Parathyroid adenoma (tissue), 2 donors: ENCODE data around the gene XYLT1.

Experiments used
- H2AFZ ChIP-seq: fragments of 300-600 bp; sonication (generic); one replicate; pipeline ENCODE4 v1.7.0; 2017; ENCODE audit warnings: antibody characterized with exemption, mild to moderate bottlenecking
- H3K27ac ChIP-seq: fragments of 300-600 bp; sonication (generic); one replicate; pipeline ENCODE4 v1.7.0; 2017
- H3K27me3 ChIP-seq: fragments of 300-600 bp; sonication (generic); one replicate; pipeline ENCODE4 v1.7.0; 2017; ENCODE audit warnings: low read length; ENCODE audit not compliant: control insufficient read depth, insufficient read depth
- H3K36me3 ChIP-seq: fragments of 300-600 bp; sonication (generic); one replicate; pipeline ENCODE4 v1.7.0; 2017; ENCODE audit warnings: low read length; ENCODE audit not compliant: control insufficient read depth, insufficient read depth
- H3K4me1 ChIP-seq: fragments of 300-600 bp; sonication (generic); one replicate; pipeline ENCODE4 v1.7.0; 2017; ENCODE audit warnings: control low read depth
- H3K4me2 ChIP-seq: fragments of 300-600 bp; sonication (generic); one replicate; pipeline ENCODE4 v1.7.0; 2017; ENCODE audit warnings: low read length
- H3K4me3 ChIP-seq: fragments of 300-600 bp; sonication (generic); one replicate; pipeline ENCODE4 v1.7.0; 2017; ENCODE audit warnings: low read depth, low read length
- H3K79me2 ChIP-seq: fragments of 300-600 bp; sonication (generic); one replicate; pipeline ENCODE4 v1.7.0; 2017; ENCODE audit warnings: control low read depth
- H3K9ac ChIP-seq: fragments of 300-600 bp; sonication (generic); one replicate; pipeline ENCODE4 v1.7.0; 2017; ENCODE audit warnings: mild to moderate bottlenecking
- H3K9me3 ChIP-seq: fragments of 300-600 bp; sonication (generic); one replicate; pipeline ENCODE4 v1.7.0; 2017; ENCODE audit warnings: low read length; ENCODE audit not compliant: control insufficient read depth
- CTCF ChIP-seq: fragments of 300-600 bp; sonication (generic); IDR thresholded peaks from one replicate; pipeline ENCODE4 v1.7.0; 2017; ENCODE audit warnings: antibody characterized with exemption, mild to moderate bottlenecking
- donor health status: primary hyperparathyroidism.

XYLT1 gene

GRCh38 chr16:17272716-17273115, 198.0 kb downstream of the XYLT1 start:
- Histone ChIP-seq H3K9ac (no peak overlapping the region), H3K79me2 (no peaks in the 10 kb centered on the region), H3K27me3 (no peaks in the 10 kb centered on the region), H3K4me1 (peaks cover 9% of the 10 kb centered on the region), H2AFZ (no peak overlapping the region), H3K36me3 (no peaks in the 10 kb centered on the region), H3K4me2 (no peak overlapping the region), H3K9me3 (no peaks in the 10 kb centered on the region), H3K4me3 (no peak overlapping the region), H3K27ac (no peak overlapping the region)
- no peak for TF ChIP-seq CTCF

GRCh38 chr16:17271687-17272086, 199.1 kb downstream of the XYLT1 start:
- no peaks in the 10 kb centered on the region for H3K79me2 ChIP-seq
- no peak overlapping the region for H2AFZ ChIP-seq
- H3K27ac ChIP-seq, result no peak overlapping the region
- peaks cover 9% of the 10 kb centered on the region for H3K4me1 ChIP-seq
- H3K4me3 ChIP-seq, result no peak overlapping the region
- H3K27me3 ChIP-seq, result no peaks in the 10 kb centered on the region
- H3K9me3 ChIP-seq, result no peaks in the 10 kb centered on the region
- no peaks in the 10 kb centered on the region for H3K36me3 ChIP-seq
- no peak overlapping the region for H3K4me2 ChIP-seq
- TF ChIP-seq CTCF, result no peak
- no peak overlapping the region for H3K9ac ChIP-seq

- Histone ChIP-seq H3K79me2 (no peaks in the 10 kb centered on the region), H3K9ac (no peak overlapping the region), H3K27ac (no peak overlapping the region), H3K4me1 (peaks cover 9% of the 10 kb centered on the region), H2AFZ (peak overlapping the region; percentile 31), H3K27me3 (no peaks in the 10 kb centered on the region), H3K9me3 (no peaks in the 10 kb centered on the region), H3K4me2 (no peak overlapping the region), H3K4me3 (no peak overlapping the region), H3K36me3 (no peaks in the 10 kb centered on the region)
- no peak for TF ChIP-seq CTCF
Observed at GRCh38 chr16:17270683-17271109, 200.1 kb downstream of the XYLT1 start.

- no peak for TF ChIP-seq CTCF
- no peak overlapping the region for H3K4me2 ChIP-seq
- no peaks in the 10 kb centered on the region for H3K27me3 ChIP-seq
- H3K9me3 ChIP-seq, result no peaks in the 10 kb centered on the region
- no peaks in the 10 kb centered on the region for H3K79me2 ChIP-seq
- H3K27ac ChIP-seq, result no peak overlapping the region
- H3K9ac ChIP-seq, result no peak overlapping the region
- no peak overlapping the region for H3K4me3 ChIP-seq
- H3K4me1 ChIP-seq, result peaks cover 9% of the 10 kb centered on the region
- no peak overlapping the region for H2AFZ ChIP-seq
- no peaks in the 10 kb centered on the region for H3K36me3 ChIP-seq
Observed at GRCh38 chr16:17270111-17270510, 200.6 kb downstream of the XYLT1 start.

GRCh38 chr16:17269439-17269838, 201.3 kb downstream of the XYLT1 start:
- Histone ChIP-seq H3K79me2 (no peaks in the 10 kb centered on the region), H3K4me2 (no peak overlapping the region), H3K27me3 (no peaks in the 10 kb centered on the region), H3K27ac (no peak overlapping the region), H3K4me3 (no peak overlapping the region), H3K36me3 (no peaks in the 10 kb centered on the region), H3K9me3 (no peaks in the 10 kb centered on the region), H3K4me1 (peaks cover 9% of the 10 kb centered on the region), H2AFZ (no peak overlapping the region), H3K9ac (no peak overlapping the region)
- TF ChIP-seq CTCF, result no peak
